Hepatocyte (in vitro differentiated cells): ENCODE results near the gene CDPF1. TPM values are rescaled to one million over a fixed set of nuclear protein-coding genes. Genes with fewer than 3 reads are reported as not detected.
"Not testable (repeated sequence)": the region's sequence is repeated elsewhere in the genome, so short reads cannot be mapped to it uniquely, and the experiment has no call there.

Experiments used
- DNase-seq: peaks from one replicate; pipeline ENCODE4 v3.0.0-alpha.2; 2016; ENCODE audit warnings: low spot score
- H2AFZ ChIP-seq: fragments of 200-600 bp; sonication (generic); 2 replicates; pipeline ENCODE4 v1.6.0; 2016; ENCODE audit warnings: antibody characterized with exemption, mild to moderate bottlenecking
- H3K27ac ChIP-seq: fragments of 200-600 bp; sonication (generic); 2 replicates; pipeline ENCODE4 v1.5.1; 2016; ENCODE audit warnings: mild to moderate bottlenecking
- H3K27me3 ChIP-seq: fragments of 200-600 bp; sonication (generic); 2 replicates; pipeline ENCODE4 v1.6.1; 2016
- H3K36me3 ChIP-seq: fragments of 200-600 bp; sonication (generic); replicated peaks from 2 replicates; pipeline ENCODE4 v1.5.1; 2016; ENCODE audit warnings: low read depth; ENCODE audit not compliant: insufficient read depth
- H3K4me1 ChIP-seq: fragments of 200-600 bp; sonication (generic); 2 replicates; pipeline ENCODE4 v1.5.1; 2016; ENCODE audit warnings: mild to moderate bottlenecking, moderate library complexity; ENCODE audit not compliant: insufficient read depth
- H3K4me2 ChIP-seq: fragments of 200-600 bp; sonication (generic); 2 replicates; pipeline ENCODE4 v1.6.0; 2016
- H3K4me3 ChIP-seq: fragments of 200-600 bp; sonication (generic); 2 replicates; pipeline ENCODE4 v1.5.1; 2016; ENCODE audit warnings: mild to moderate bottlenecking
- H3K79me2 ChIP-seq: fragments of 200-600 bp; sonication (generic); 2 replicates; pipeline ENCODE4 v1.6.0; 2017; ENCODE audit warnings: mild to moderate bottlenecking
- H3K9me2 ChIP-seq: fragments of 200-600 bp; sonication (generic); replicated peaks from 2 replicates; pipeline ENCODE4 v1.6.0; 2017; ENCODE audit warnings: mild to moderate bottlenecking; ENCODE audit not compliant: insufficient read depth
- H3K9me3 ChIP-seq: fragments of 200-600 bp; sonication (generic); 2 replicates; pipeline ENCODE4 v1.5.1; 2016; ENCODE audit warnings: low read depth, mild to moderate bottlenecking
- H4K20me1 ChIP-seq: fragments of 200-600 bp; sonication (generic); 2 replicates; pipeline ENCODE4 v1.6.0; 2016; ENCODE audit warnings: mild to moderate bottlenecking; ENCODE audit not compliant: insufficient read depth, poor library complexity, severe bottlenecking
- CTCF ChIP-seq: fragments of 200-600 bp; sonication (generic); IDR thresholded peaks from 2 replicates; pipeline ENCODE4 v1.5.1; 2016; ENCODE audit warnings: antibody characterized with exemption, mild to moderate bottlenecking; ENCODE audit not compliant: poor library complexity
- EZH2 ChIP-seq: fragments of 200-600 bp; sonication (generic); IDR thresholded peaks from 2 replicates; pipeline ENCODE4 v1.6.1; 2016; ENCODE audit warnings: antibody characterized with exemption, mild to moderate bottlenecking, borderline replicate concordance
- EZH2phosphoT487 ChIP-seq: fragments of 200-600 bp; sonication (generic); IDR thresholded peaks from one replicate; pipeline ENCODE4 v1.6.1; 2018; ENCODE audit warnings: antibody characterized with exemption, mild to moderate bottlenecking, low read depth, moderate library complexity; ENCODE audit not compliant: unreplicated experiment, severe bottlenecking
- WGBS: methylation state at CpG from one replicate; pipeline ENCODE4 v1.1.6; 2016; ENCODE audit warnings: low lambda C conversion rate; ENCODE audit errors: missing lambda C conversion rate; 5-methylcytosine and 5-hydroxymethylcytosine counted together
- polyA plus RNA-seq: library from polyadenylated mRNA; unstranded; fragments of >200 nt; fragmentation: Nextera tagmentation; extraction: Ambion mirVana; gene quantifications from 2 replicates; pipeline ENCODE4 v1.2.1, GENCODE V29; 2016
- total RNA-seq: library from RNA; depleted of rRNA; stranded (reverse); fragments of >200 nt; gene quantifications from 2 replicates; pipeline ENCODE4 v1.2.3, GENCODE V29; 2014

Gene CDPF1
- total and polyA plus RNA-seq, 2 experiments from 2014 or later: 8.2 to 13.6 TPM

GRCh38 chr22:46203601-46203980 lies 46.5 kb downstream of the CDPF1 start:
- WGBS: 89% methylated on average over 7 of the region's 7 CpGs
- Histone ChIP-seq H3K4me2 (peak overlapping the region; percentile 26), H3K4me1 (peaks cover 11% of the 10 kb centered on the region), H3K9me3 (peaks cover under 1% of the 10 kb centered on the region), H3K79me2 (no peaks in the 10 kb centered on the region), H3K9me2 (no peaks in the 10 kb centered on the region), H3K27ac (peak overlapping the region; percentile 79), H3K36me3 (no peaks in the 10 kb centered on the region), H2AFZ (no peak overlapping the region), H3K4me3 (no peak overlapping the region), H4K20me1 (no peaks in the 10 kb centered on the region), H3K27me3 (no peaks in the 10 kb centered on the region)
- TF ChIP-seq EZH2 (no peak), CTCF (no peak), EZH2phosphoT487 (no peak)
- DNase-seq: peak; percentile 28

GRCh38 chr22:46202897-46203600 lies 47.0 kb downstream of the CDPF1 start:
- Histone ChIP-seq H3K4me2 (peak overlapping the region; percentile 26), H3K79me2 (no peaks in the 10 kb centered on the region), H4K20me1 (no peaks in the 10 kb centered on the region), H3K36me3 (no peaks in the 10 kb centered on the region), H3K27ac (peak overlapping the region; percentile 86), H3K4me1 (peaks cover 11% of the 10 kb centered on the region), H3K9me2 (no peaks in the 10 kb centered on the region), H3K27me3 (no peaks in the 10 kb centered on the region), H3K4me3 (no peak overlapping the region), H3K9me3 (no peaks in the 10 kb centered on the region), H2AFZ (no peak overlapping the region)
- WGBS: 79% methylated on average over 12 of the region's 12 CpGs
- TF ChIP-seq EZH2phosphoT487: no peak
- no peak for TF ChIP-seq EZH2
- TF ChIP-seq CTCF: no peak
- peak; percentile 51 for DNase-seq

GRCh38 chr22:46201059-46201757 lies 48.9 kb downstream of the CDPF1 start:
- no peaks in the 10 kb centered on the region for H3K36me3 ChIP-seq
- WGBS: 56% methylated on average over 16 of the region's 17 CpGs
- DNase-seq: peak; percentile 49
- no peaks in the 10 kb centered on the region for H3K27me3 ChIP-seq
- no peak overlapping the region for H3K4me3 ChIP-seq
- H2AFZ ChIP-seq: no peak overlapping the region
- H3K27ac ChIP-seq: peak overlapping the region; percentile 86
- H3K9me3 ChIP-seq: no peaks in the 10 kb centered on the region
- H3K9me2 ChIP-seq: no peaks in the 10 kb centered on the region
- H4K20me1 ChIP-seq: no peaks in the 10 kb centered on the region
- peak overlapping the region; percentile 5 for H3K4me2 ChIP-seq
- peaks cover 11% of the 10 kb centered on the region for H3K4me1 ChIP-seq
- H3K79me2 ChIP-seq: no peaks in the 10 kb centered on the region
- TF ChIP-seq CTCF (no peak), EZH2 (no peak), EZH2phosphoT487 (no peak)

- H2AFZ ChIP-seq, H3K4me3 ChIP-seq, H3K27me3 ChIP-seq, H3K27ac ChIP-seq, H3K4me2 ChIP-seq, H3K9me3 ChIP-seq, DNase-seq, H3K36me3 ChIP-seq, H3K9me2 ChIP-seq, H3K79me2 ChIP-seq, H4K20me1 ChIP-seq: not testable (repeated sequence)
- H3K4me1 ChIP-seq: peaks cover 11% of the 10 kb centered on the region
- 97% methylated on average over 17 of the region's 18 CpGs for WGBS
Observed at GRCh38 chr22:46198806-46199205, 51.3 kb downstream of the CDPF1 start.
